PFSK-1 (cell line): ENCODE results near the gene MYOG.

Experiments used
- FOXP2 ChIP-seq: optimal IDR thresholded peaks from 2 replicates; pipeline ENCODE3; 2011; ENCODE audit warnings: borderline replicate concordance, control low read depth, inconsistent platforms; ENCODE audit not compliant: insufficient read depth; ENCODE audit errors: extremely low read length, extremely low read depth
- REST ChIP-seq, 2 experiments: IDR thresholded peaks; 2 replicates each; pipeline versions ENCODE4 v1.6.1 to v1.8.0; 2011 to 2012; ENCODE audit warnings: low read depth in 2 of 2, low read length in 2 of 2, control low read depth in 1 of 2, inconsistent platforms in 1 of 2, mild to moderate bottlenecking in 1 of 2, moderate library complexity in 1 of 2; ENCODE audit not compliant: insufficient read depth in 1 of 2
- SIN3A ChIP-seq: IDR thresholded peaks from 2 replicates; pipeline ENCODE4 v1.6.1; 2012; ENCODE audit warnings: mild to moderate bottlenecking, low read length, moderate library complexity, borderline replicate concordance; ENCODE audit not compliant: insufficient read depth

- no peak for TF ChIP-seq REST (IDR thresholded peaks at IDR 0.05; ENCODE audit: insufficient read depth in 1 of 2, low read depth in 2 of 2, low read length in 2 of 2)
- no peak for TF ChIP-seq SIN3A
- TF ChIP-seq FOXP2, result no peak
These were observed 22.5 kb downstream of the MYOG start for GRCh38 chr1:203063287-203063686.
